HCT116 (cell line): ENCODE measurements around the gene ADGRE3. TPM values are rescaled to one million over a fixed set of nuclear protein-coding genes. Genes with fewer than 3 reads are reported as not detected.

ENCODE experiments used
- ATAC-seq: fragments of 200-7000 bp; cut with Tn5 transposase; 2 replicates; pipeline ENCODE4 v1.9.1; 2020; ENCODE audit warnings: mild to moderate bottlenecking, moderate library complexity
- BruUV-seq: library from RNA; stranded (reverse); fragments of 400-500 nt; replicated peaks from 2 replicates; lab custom pipeline; 2021; lab: Mats Ljungman, UMichigan
- CTCF ChIA-PET: fragments of 300-600 bp; sonication (Branson Sonifier 250); formaldehyde crosslinking; loops from one replicate; lab custom pipeline; 2021; ENCODE audit warnings: antibody characterized with exemption; lab: Charles Lee
- POLR2A ChIA-PET: fragments of 300-600, 350-600 bp; sonication (Branson Sonifier 250); formaldehyde crosslinking; loops from one replicate; lab custom pipeline; 2021; ENCODE audit warnings: antibody characterized with exemption; lab: Charles Lee
- RAD21 ChIA-PET, 2 experiments: fragments of 300-600 bp; sonication (Branson Sonifier 250); formaldehyde crosslinking; loops; one replicate each; lab custom pipeline; 2023; ENCODE audit warnings: low total read pairs in 2 of 2; ENCODE audit not compliant: uncharacterized antibody in 2 of 2, unreplicated experiment in 2 of 2, low non-redundant PET in 1 of 2; lab: Charles Lee
- DNase-seq: peaks from one replicate; pipeline ENCODE4 v3.0.0-alpha.2; 2010; ENCODE audit warnings: low read depth, low spot score
- H2AFZ ChIP-seq: fragments of 200-600 bp; shearing (Covaris generic), sonication (generic); 2 replicates; pipeline ENCODE4 v1.6.1; 2017; ENCODE audit warnings: low read depth, mixed run types, mixed read lengths, antibody characterized with exemption, low read length; ENCODE audit not compliant: poor library complexity, severe bottlenecking
- H3K27ac ChIP-seq: 2 replicates; pipeline ENCODE4 v1.5.1; 2012; ENCODE audit warnings: low read depth, low read length
- H3K27me3 ChIP-seq: fragments of 200-600 bp; sonication (generic); 2 replicates; pipeline ENCODE4 v1.6.1; 2016; ENCODE audit warnings: mixed run types, low read length, mixed read lengths; ENCODE audit not compliant: insufficient read depth
- H3K36me3 ChIP-seq, 2 experiments: fragments of 200-500 bp in 1 of 2; fragments of 200-600 bp in 1 of 2; sonication (Bioruptor generic) in 1 of 2; sonication (generic) in 1 of 2; 2 replicates each; pipeline versions ENCODE4 v1.5.1 to v1.6.1; 2014 to 2016; ENCODE audit warnings: low read length in 2 of 2, inconsistent platforms in 1 of 2, mixed read lengths in 1 of 2, mixed run types in 1 of 2; ENCODE audit not compliant: insufficient read depth in 2 of 2, control insufficient read depth in 1 of 2
- H3K4me1 ChIP-seq, 2 experiments: fragments of 200-600 bp in 1 of 2; sonication (generic) in 1 of 2; 2 replicates each; pipeline versions ENCODE4 v1.5.1 to v1.6.1; 2012 to 2017; ENCODE audit warnings: low read length in 2 of 2, inconsistent platforms in 1 of 2, mild to moderate bottlenecking in 1 of 2, mixed read lengths in 1 of 2, mixed run types in 1 of 2, moderate library complexity in 1 of 2; ENCODE audit not compliant: insufficient read depth in 2 of 2, control insufficient read depth in 1 of 2
- H3K4me2 ChIP-seq: fragments of 200-600 bp; sonication (generic); 2 replicates; pipeline ENCODE4 v1.6.1; 2017; ENCODE audit warnings: mixed run types, low read length, mixed read lengths
- H3K4me3 ChIP-seq, 2 experiments: fragments of 200-600 bp in 1 of 2; sonication (generic) in 1 of 2; replicated peaks in 1 of 2; 2 replicates each; pipeline ENCODE4 v1.5.1; 2011 to 2016; ENCODE audit warnings: low read length in 2 of 2, control low read depth in 1 of 2, low read depth in 1 of 2, mild to moderate bottlenecking in 1 of 2, mixed read lengths in 1 of 2, mixed run types in 1 of 2
- H3K79me2 ChIP-seq: fragments of 200-600 bp; sonication (generic); 2 replicates; pipeline ENCODE4 v1.6.1; 2017; ENCODE audit warnings: mild to moderate bottlenecking, mixed run types, low read length, moderate library complexity, mixed read lengths; ENCODE audit not compliant: insufficient read depth
- H3K9ac ChIP-seq: fragments of 200-600 bp; sonication (generic); 2 replicates; pipeline ENCODE4 v1.6.1; 2016; ENCODE audit warnings: low read length, mixed read lengths
- H3K9me2 ChIP-seq: fragments of 200-600 bp; sonication (generic), shearing (Covaris generic); 2 replicates; pipeline ENCODE4 v1.6.1; 2017; ENCODE audit warnings: mixed run types, mild to moderate bottlenecking, moderate library complexity; ENCODE audit not compliant: insufficient read depth
- H3K9me3 ChIP-seq, 2 experiments: fragments of 200-500 bp in 1 of 2; fragments of 200-600 bp in 1 of 2; sonication (Bioruptor generic) in 1 of 2; sonication (generic) in 1 of 2; 2 replicates each; pipeline ENCODE4 v1.6.1; 2014 to 2017; ENCODE audit warnings: low read length in 2 of 2, mixed read lengths in 2 of 2, inconsistent platforms in 1 of 2, low read depth in 1 of 2, mild to moderate bottlenecking in 1 of 2, mixed run types in 1 of 2, moderate library complexity in 1 of 2; ENCODE audit not compliant: control insufficient read depth in 1 of 2, insufficient read depth in 1 of 2
- H4K20me1 ChIP-seq: fragments of 200-600 bp; sonication (generic), shearing (Covaris generic); 2 replicates; pipeline ENCODE4 v1.6.1; 2017; ENCODE audit warnings: mixed run types, mild to moderate bottlenecking, moderate library complexity; ENCODE audit not compliant: insufficient read depth
- CBX3 ChIP-seq: IDR thresholded peaks from 2 replicates; pipeline ENCODE4 v1.6.1; 2012; ENCODE audit warnings: low read depth
- CEBPB ChIP-seq: IDR thresholded peaks from 2 replicates; pipeline ENCODE4 v1.6.1; 2012; ENCODE audit warnings: low read depth
- EGR1 ChIP-seq: IDR thresholded peaks from 2 replicates; pipeline ENCODE4 v1.6.1; 2012; ENCODE audit warnings: low read depth
- ELF1 ChIP-seq: IDR thresholded peaks from 2 replicates; pipeline ENCODE4 v1.6.1; 2012; ENCODE audit warnings: low read depth, borderline replicate concordance
- EZH2 ChIP-seq: fragments of 200-600 bp; sonication (generic); IDR thresholded peaks from 2 replicates; pipeline ENCODE4 v1.6.1; 2017; ENCODE audit warnings: antibody characterized with exemption, mixed run types
- EZH2phosphoT487 ChIP-seq: fragments of 200-600 bp; IDR thresholded peaks from 2 replicates; pipeline ENCODE4 v1.6.1; 2018; ENCODE audit warnings: antibody characterized with exemption, borderline replicate concordance
- FOSL1 ChIP-seq: IDR thresholded peaks from 2 replicates; pipeline ENCODE4 v1.6.1; 2012; ENCODE audit warnings: low read depth
- JUND ChIP-seq: IDR thresholded peaks from 2 replicates; pipeline ENCODE4 v1.6.1; 2012
- POLR2A ChIP-seq: IDR thresholded peaks from 2 replicates; pipeline ENCODE4 v1.7.0; 2011; ENCODE audit warnings: borderline replicate concordance; ENCODE audit not compliant: insufficient read depth, insufficient read length; ENCODE audit errors: extremely low read depth
- POLR2AphosphoS5 ChIP-seq: IDR thresholded peaks from 2 replicates; pipeline ENCODE4 v1.6.1; 2011; ENCODE audit warnings: mild to moderate bottlenecking, low read depth, low read length, moderate library complexity
- RAD21 ChIP-seq: IDR thresholded peaks from 2 replicates; pipeline ENCODE4 v1.6.1; 2012; ENCODE audit warnings: low read depth, mild to moderate bottlenecking
- SIN3A ChIP-seq: IDR thresholded peaks from 2 replicates; pipeline ENCODE4 v1.6.1; 2012; ENCODE audit warnings: low read depth
- SP1 ChIP-seq: IDR thresholded peaks from 2 replicates; pipeline ENCODE4 v1.6.1; 2012; ENCODE audit warnings: low read depth
- SRF ChIP-seq: IDR thresholded peaks from 2 replicates; pipeline ENCODE4 v1.6.1; 2012; ENCODE audit warnings: low read depth
- TCF7L2 ChIP-seq: IDR thresholded peaks from 2 replicates; pipeline ENCODE4 v1.7.0; 2011; ENCODE audit warnings: borderline replicate concordance, inconsistent platforms; ENCODE audit not compliant: insufficient read depth, insufficient read length; ENCODE audit errors: extremely low read depth
- YY1 ChIP-seq: IDR thresholded peaks from 2 replicates; pipeline ENCODE4 v1.6.1; 2011; ENCODE audit warnings: low read length, low read depth, moderate library complexity, mild to moderate bottlenecking; ENCODE audit not compliant: insufficient replicate concordance; ENCODE audit errors: extremely low read depth
- ZFX ChIP-seq: fragments of 450-650 bp; IDR thresholded peaks from 2 replicates; pipeline ENCODE4 v1.6.1; 2017
- ZNF274 ChIP-seq: fragments of 200-500 bp; sonication (Bioruptor generic); IDR thresholded peaks from 2 replicates; pipeline ENCODE4 v1.6.1; 2014; ENCODE audit warnings: mild to moderate bottlenecking, low read depth, low read length, inconsistent platforms
- intact Hi-C: fragments of 100-400 bp; cut with micrococcal nuclease; formaldehyde crosslinking; loops from 2 replicates; pipeline ENCODE4 v1.10.0; 2022
- total RNA-seq: library from RNA; stranded (reverse); gene quantifications from one replicate; pipeline ENCODE4 v1.2.1, GENCODE V29; 2021; ENCODE audit not compliant: unreplicated experiment
- TF ChIP-seq, protein P1 (sequence below): IDR thresholded peaks from 2 replicates; pipeline ENCODE4 v1.6.1; 2011; ENCODE audit warnings: mild to moderate bottlenecking, low read length, moderate library complexity; ENCODE audit not compliant: insufficient replicate concordance; ENCODE audit errors: extremely low read depth
- TF ChIP-seq, protein P2 (sequence below): IDR thresholded peaks from 2 replicates; pipeline ENCODE4 v1.6.1; 2012
- TF ChIP-seq, protein P3 (sequence below): IDR thresholded peaks from 2 replicates; pipeline ENCODE4 v1.6.1; 2012
- TF ChIP-seq, protein P4 (sequence below): IDR thresholded peaks from 2 replicates; pipeline ENCODE4 v1.6.1; 2012; ENCODE audit warnings: low read depth

Gene ADGRE3
- total RNA-seq, 1 experiment from 2014 or later = not detected

DNA sequence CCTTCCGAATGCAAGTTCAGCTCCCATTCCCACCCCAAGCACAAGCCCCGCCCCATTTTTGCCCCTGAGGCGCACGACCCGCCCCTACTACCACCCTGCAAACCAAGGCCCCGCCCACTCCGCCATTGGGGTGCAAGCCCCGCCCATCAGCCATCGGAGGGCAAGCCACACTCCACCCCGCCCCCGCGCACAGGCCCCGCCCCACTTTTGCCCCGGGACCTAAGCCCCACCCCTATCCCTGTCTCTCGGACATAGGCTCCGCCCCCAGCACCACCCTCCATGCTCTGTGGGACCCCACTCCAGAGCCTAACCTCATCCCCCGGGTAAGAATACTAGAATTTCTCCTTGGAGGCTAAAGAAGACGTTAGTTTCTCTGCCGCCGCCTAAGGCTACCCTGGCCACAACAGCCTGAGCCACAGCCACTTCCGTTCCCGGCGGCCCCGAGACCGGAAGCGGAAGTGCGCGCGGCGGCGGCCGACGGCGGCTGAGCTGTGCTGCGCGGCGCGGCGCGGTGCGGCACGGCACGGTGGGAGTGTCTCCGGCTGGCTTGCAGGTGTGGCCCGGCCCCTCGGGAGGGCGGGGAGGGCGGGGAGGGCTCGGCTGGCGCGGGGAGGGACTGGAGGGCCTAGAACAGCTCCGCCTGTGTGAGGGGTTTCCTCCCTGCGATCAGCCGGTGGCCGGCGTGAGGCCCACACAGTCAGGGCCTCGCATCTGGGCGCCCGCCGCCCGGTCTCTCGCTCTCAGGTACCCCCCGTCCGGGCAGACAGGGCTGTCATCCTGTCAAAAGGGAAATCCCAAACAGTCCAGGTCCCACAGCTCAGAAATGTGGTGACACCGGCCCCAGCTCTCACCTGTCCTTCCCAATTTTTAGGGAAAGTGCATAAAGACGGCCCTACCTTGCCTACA lies 15.2 kb upstream of the ADGRE3 start, which contains the start of gene ZNF333:
ZNF333 (plus strand) TSS at position 451 of the 906 bp plus-strand sequence. CDS start 3,444 bp downstream, outside the sequence.
- ChIA-PET RAD21 (no interaction called here), POLR2A (interaction anchor here (0.5 to 3.3 kb wide), 9 partner anchors 9 to 1148 kb away, joined by 3 to 22 read pairs (median 3); partner anchors contain the start of genes DNAJB1 and NDUFB7), CTCF (interaction anchor here (0.9 to 3.1 kb wide), 5 partner anchors 18 to 118 kb away, joined by 3 to 28 read pairs (median 3); partner anchors contain the start of gene NDUFB7)
- Histone ChIP-seq H3K4me1 (peaks cover 3 to 7% of the 10 kb centered on the region in 2 experiments; a peak in 3 of 4 replicates), H2AFZ (peak within 1 kb of the TSS; percentile 74), H3K4me3 (peak within 1 kb of the TSS; percentile 79 to 90), H3K9me2 (no peaks in the 10 kb centered on the region), H3K36me3 (no peaks in the 10 kb centered on the region), H3K4me2 (peak within 1 kb of the TSS; percentile 94), H3K27ac (peak within 1 kb of the TSS; percentile 88), H3K27me3 (no peaks in the 10 kb centered on the region), H3K79me2 (no peaks in the 10 kb centered on the region; the same call in 1 of the 2 replicates), H4K20me1 (no peaks in the 10 kb centered on the region), H3K9me3 (no peaks in the 10 kb centered on the region), H3K9ac (peak within 1 kb of the TSS; percentile 65)
- intact Hi-C loops = loop anchor here (5.0 kb wide), 1 partner anchor 133 kb away; no protein-coding TSS in a partner anchor
- DNase-seq = peak; percentile 85
- no TSS peak for BruUV-seq
- ATAC-seq = peak; percentile 96
- TF ChIP-seq CEBPB = no peak
- TF ChIP-seq TCF7L2 = peak; percentile 12
- TF ChIP-seq ZNF274 = no peak
- no peak for TF ChIP-seq CBX3
- TF ChIP-seq ELF1 = peak; percentile 79
- TF ChIP-seq, protein P1, sequence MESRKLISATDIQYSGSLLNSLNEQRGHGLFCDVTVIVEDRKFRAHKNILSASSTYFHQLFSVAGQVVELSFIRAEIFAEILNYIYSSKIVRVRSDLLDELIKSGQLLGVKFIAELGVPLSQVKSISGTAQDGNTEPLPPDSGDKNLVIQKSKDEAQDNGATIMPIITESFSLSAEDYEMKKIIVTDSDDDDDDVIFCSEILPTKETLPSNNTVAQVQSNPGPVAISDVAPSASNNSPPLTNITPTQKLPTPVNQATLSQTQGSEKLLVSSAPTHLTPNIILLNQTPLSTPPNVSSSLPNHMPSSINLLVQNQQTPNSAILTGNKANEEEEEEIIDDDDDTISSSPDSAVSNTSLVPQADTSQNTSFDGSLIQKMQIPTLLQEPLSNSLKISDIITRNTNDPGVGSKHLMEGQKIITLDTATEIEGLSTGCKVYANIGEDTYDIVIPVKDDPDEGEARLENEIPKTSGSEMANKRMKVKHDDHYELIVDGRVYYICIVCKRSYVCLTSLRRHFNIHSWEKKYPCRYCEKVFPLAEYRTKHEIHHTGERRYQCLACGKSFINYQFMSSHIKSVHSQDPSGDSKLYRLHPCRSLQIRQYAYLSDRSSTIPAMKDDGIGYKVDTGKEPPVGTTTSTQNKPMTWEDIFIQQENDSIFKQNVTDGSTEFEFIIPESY = no peak
- no peak for TF ChIP-seq SP1
- TF ChIP-seq POLR2AphosphoS5 = peak; percentile 75
- TF ChIP-seq POLR2A = peak; percentile 49
- TF ChIP-seq, protein P2, sequence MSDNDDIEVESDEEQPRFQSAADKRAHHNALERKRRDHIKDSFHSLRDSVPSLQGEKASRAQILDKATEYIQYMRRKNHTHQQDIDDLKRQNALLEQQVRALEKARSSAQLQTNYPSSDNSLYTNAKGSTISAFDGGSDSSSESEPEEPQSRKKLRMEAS = 0 out of 2 replicates have a peak, but pooled peaks have one; percentile 45
- TF ChIP-seq, protein P3, sequence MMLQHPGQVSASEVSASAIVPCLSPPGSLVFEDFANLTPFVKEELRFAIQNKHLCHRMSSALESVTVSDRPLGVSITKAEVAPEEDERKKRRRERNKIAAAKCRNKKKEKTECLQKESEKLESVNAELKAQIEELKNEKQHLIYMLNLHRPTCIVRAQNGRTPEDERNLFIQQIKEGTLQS = no peak
- no peak for TF ChIP-seq FOSL1
- no peak for TF ChIP-seq EZH2phosphoT487
- TF ChIP-seq EGR1 = peak; percentile 77
- TF ChIP-seq, protein P4, sequence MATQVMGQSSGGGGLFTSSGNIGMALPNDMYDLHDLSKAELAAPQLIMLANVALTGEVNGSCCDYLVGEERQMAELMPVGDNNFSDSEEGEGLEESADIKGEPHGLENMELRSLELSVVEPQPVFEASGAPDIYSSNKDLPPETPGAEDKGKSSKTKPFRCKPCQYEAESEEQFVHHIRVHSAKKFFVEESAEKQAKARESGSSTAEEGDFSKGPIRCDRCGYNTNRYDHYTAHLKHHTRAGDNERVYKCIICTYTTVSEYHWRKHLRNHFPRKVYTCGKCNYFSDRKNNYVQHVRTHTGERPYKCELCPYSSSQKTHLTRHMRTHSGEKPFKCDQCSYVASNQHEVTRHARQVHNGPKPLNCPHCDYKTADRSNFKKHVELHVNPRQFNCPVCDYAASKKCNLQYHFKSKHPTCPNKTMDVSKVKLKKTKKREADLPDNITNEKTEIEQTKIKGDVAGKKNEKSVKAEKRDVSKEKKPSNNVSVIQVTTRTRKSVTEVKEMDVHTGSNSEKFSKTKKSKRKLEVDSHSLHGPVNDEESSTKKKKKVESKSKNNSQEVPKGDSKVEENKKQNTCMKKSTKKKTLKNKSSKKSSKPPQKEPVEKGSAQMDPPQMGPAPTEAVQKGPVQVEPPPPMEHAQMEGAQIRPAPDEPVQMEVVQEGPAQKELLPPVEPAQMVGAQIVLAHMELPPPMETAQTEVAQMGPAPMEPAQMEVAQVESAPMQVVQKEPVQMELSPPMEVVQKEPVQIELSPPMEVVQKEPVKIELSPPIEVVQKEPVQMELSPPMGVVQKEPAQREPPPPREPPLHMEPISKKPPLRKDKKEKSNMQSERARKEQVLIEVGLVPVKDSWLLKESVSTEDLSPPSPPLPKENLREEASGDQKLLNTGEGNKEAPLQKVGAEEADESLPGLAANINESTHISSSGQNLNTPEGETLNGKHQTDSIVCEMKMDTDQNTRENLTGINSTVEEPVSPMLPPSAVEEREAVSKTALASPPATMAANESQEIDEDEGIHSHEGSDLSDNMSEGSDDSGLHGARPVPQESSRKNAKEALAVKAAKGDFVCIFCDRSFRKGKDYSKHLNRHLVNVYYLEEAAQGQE = no peak
- no peak for TF ChIP-seq SIN3A
- TF ChIP-seq JUND = no peak
- peak; percentile 31 for TF ChIP-seq YY1
- TF ChIP-seq RAD21 = no peak
- TF ChIP-seq SRF = no peak
- no peak for TF ChIP-seq EZH2
- TF ChIP-seq ZFX = peak; percentile 44; the same call in 1 of the 2 replicates
